Panc1 (cell line): Measurements from ENCODE around the gene ZRANB3. TPM values are rescaled to one million over a fixed set of nuclear protein-coding genes. Genes with fewer than 3 reads are reported as not detected.
"Not testable (repeated sequence)": the region's sequence is repeated elsewhere in the genome, so short reads cannot be mapped to it uniquely, and the experiment has no call there.

Experiments used
- ATAC-seq: fragments of 200-7000 bp; cut with Tn5 transposase; 2 replicates; pipeline ENCODE4 v1.9.1; 2020; ENCODE audit warnings: mild to moderate bottlenecking, moderate library complexity
- BruUV-seq: library from RNA; stranded (reverse); fragments of 400-500 nt; replicated peaks from 2 replicates; lab custom pipeline; 2021; lab: Mats Ljungman, UMichigan
- CTCF ChIA-PET: fragments of 300-600 bp; sonication (Branson Sonifier 250); formaldehyde crosslinking; loops from one replicate; lab custom pipeline; 2022; ENCODE audit warnings: antibody characterized with exemption; lab: Charles Lee
- POLR2A ChIA-PET: fragments of 300-600 bp; sonication (Branson Sonifier 250); formaldehyde crosslinking; loops from one replicate; lab custom pipeline; 2022; ENCODE audit warnings: antibody characterized with exemption; lab: Charles Lee
- DNase-seq: peaks from one replicate; pipeline ENCODE4 v3.0.0-alpha.2; 2010; ENCODE audit warnings: low read depth, low spot score
- H3K27ac ChIP-seq: 2 replicates; pipeline ENCODE4 v1.5.1; 2011; ENCODE audit warnings: mild to moderate bottlenecking, low read length, inconsistent platforms
- H3K27me3 ChIP-seq: fragments of 200-500 bp; sonication (Bioruptor generic); 2 replicates; pipeline ENCODE4 v1.6.0; 2014; ENCODE audit warnings: low read length, inconsistent platforms; ENCODE audit not compliant: control insufficient read depth, insufficient read depth
- H3K36me3 ChIP-seq: fragments of 200-500 bp; sonication (Bioruptor generic); 2 replicates; pipeline ENCODE4 v1.5.1; 2014; ENCODE audit warnings: inconsistent platforms, mild to moderate bottlenecking, low read length, moderate library complexity; ENCODE audit not compliant: control insufficient read depth, insufficient read depth
- H3K4me1 ChIP-seq: 2 replicates; pipeline ENCODE4 v1.5.1; 2011; ENCODE audit warnings: inconsistent platforms, mild to moderate bottlenecking, low read length, moderate library complexity; ENCODE audit not compliant: control insufficient read depth, insufficient read depth
- H3K4me3 ChIP-seq, 2 experiments: 2 replicates each; pipeline ENCODE4 v1.5.1; 2011 to 2012; ENCODE audit warnings: low read depth in 2 of 2, low read length in 2 of 2, mild to moderate bottlenecking in 2 of 2, inconsistent platforms in 1 of 2, moderate library complexity in 1 of 2
- H3K9me3 ChIP-seq: fragments of 200-500 bp; sonication (Bioruptor generic); 2 replicates; pipeline ENCODE4 v1.5.1; 2014; ENCODE audit warnings: low read depth, mild to moderate bottlenecking, inconsistent platforms, low read length, moderate library complexity; ENCODE audit not compliant: control insufficient read depth, insufficient read depth
- CTCF ChIP-seq: fragments of 450-650 bp; IDR thresholded peaks from 2 replicates; pipeline ENCODE4 v1.5.1; 2017; ENCODE audit warnings: mild to moderate bottlenecking
- POLR2AphosphoS5 ChIP-seq: IDR thresholded peaks from 2 replicates; pipeline ENCODE4 v1.6.1; 2012; ENCODE audit warnings: mild to moderate bottlenecking, low read depth, low read length, moderate library complexity
- SIN3A ChIP-seq: IDR thresholded peaks from 2 replicates; pipeline ENCODE4 v1.6.1; 2012; ENCODE audit warnings: low read depth, mild to moderate bottlenecking, low read length, moderate library complexity, borderline replicate concordance; ENCODE audit not compliant: insufficient read depth
- TCF7L2 ChIP-seq: IDR thresholded peaks from 2 replicates; pipeline ENCODE4 v1.6.1; 2011; ENCODE audit warnings: mild to moderate bottlenecking, low read depth, low read length, inconsistent platforms
- in situ Hi-C: cut with HindIII; loops from 2 replicates; pipeline ENCODE4 v1.10.0; 2016; ENCODE audit warnings: low sequenced_read_pairs, low pct_unique_long_range_greater_than_20kb
- intact Hi-C: fragments of 100-400 bp; cut with micrococcal nuclease; formaldehyde crosslinking; loops from one replicate; pipeline ENCODE4 v1.10.0; 2022; ENCODE audit not compliant: unreplicated experiment
- total RNA-seq: library from RNA; stranded (reverse); gene quantifications from one replicate; pipeline ENCODE4 v1.2.1, GENCODE V29; 2021; ENCODE audit not compliant: unreplicated experiment
- TF ChIP-seq, protein P1 (sequence below), 2 experiments: IDR thresholded peaks; 2 replicates each; pipeline ENCODE4 v1.6.1; 2011 to 2012; ENCODE audit warnings: low read depth in 2 of 2, control low read depth in 1 of 2, low read length in 1 of 2, mild to moderate bottlenecking in 1 of 2, moderate library complexity in 1 of 2; ENCODE audit not compliant: insufficient read depth in 1 of 2

Gene ZRANB3
- total RNA-seq, 1 experiment from 2014 or later: 11.7 TPM

DNA sequence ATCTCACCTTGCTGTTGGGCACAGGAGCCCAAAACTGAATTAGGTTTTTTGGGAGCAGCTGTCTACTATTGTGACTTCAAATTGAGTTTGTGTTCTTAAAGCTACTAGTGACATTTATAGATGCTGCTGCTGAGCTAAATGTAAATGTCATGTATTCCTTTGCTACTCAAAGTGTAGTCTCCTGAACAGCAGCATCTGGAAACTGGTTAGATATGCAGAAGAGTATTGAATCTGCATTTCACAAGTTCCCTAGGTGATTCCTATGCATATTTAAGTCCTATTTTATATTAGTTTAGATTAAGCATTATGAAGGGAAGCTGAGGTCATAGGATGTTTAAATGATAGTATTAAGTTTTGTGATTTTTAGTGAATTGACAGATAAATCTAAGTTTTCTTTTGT is 411.4 kb downstream of the ZRANB3 start:
- in situ Hi-C loops: no loop called here
- H3K4me1 ChIP-seq: no peaks in the 10 kb centered on the region
- intact Hi-C loops: no loop called here
- no TSS peak for BruUV-seq
- no peaks in the 10 kb centered on the region for H3K9me3 ChIP-seq
- H3K36me3 ChIP-seq: peaks cover 6% of the 10 kb centered on the region; the same call in 1 of the 2 replicates
- CTCF ChIA-PET: no interaction called here
- DNase-seq: no peak
- ATAC-seq: no peak
- H3K4me3 ChIP-seq: no peak overlapping the region
- POLR2A ChIA-PET: no interaction called here
- H3K27ac ChIP-seq: no peak overlapping the region
- H3K27me3 ChIP-seq: no peaks in the 10 kb centered on the region
- no peak for TF ChIP-seq CTCF
- TF ChIP-seq TCF7L2: no peak
- no peak for TF ChIP-seq SIN3A
- TF ChIP-seq, protein P1, sequence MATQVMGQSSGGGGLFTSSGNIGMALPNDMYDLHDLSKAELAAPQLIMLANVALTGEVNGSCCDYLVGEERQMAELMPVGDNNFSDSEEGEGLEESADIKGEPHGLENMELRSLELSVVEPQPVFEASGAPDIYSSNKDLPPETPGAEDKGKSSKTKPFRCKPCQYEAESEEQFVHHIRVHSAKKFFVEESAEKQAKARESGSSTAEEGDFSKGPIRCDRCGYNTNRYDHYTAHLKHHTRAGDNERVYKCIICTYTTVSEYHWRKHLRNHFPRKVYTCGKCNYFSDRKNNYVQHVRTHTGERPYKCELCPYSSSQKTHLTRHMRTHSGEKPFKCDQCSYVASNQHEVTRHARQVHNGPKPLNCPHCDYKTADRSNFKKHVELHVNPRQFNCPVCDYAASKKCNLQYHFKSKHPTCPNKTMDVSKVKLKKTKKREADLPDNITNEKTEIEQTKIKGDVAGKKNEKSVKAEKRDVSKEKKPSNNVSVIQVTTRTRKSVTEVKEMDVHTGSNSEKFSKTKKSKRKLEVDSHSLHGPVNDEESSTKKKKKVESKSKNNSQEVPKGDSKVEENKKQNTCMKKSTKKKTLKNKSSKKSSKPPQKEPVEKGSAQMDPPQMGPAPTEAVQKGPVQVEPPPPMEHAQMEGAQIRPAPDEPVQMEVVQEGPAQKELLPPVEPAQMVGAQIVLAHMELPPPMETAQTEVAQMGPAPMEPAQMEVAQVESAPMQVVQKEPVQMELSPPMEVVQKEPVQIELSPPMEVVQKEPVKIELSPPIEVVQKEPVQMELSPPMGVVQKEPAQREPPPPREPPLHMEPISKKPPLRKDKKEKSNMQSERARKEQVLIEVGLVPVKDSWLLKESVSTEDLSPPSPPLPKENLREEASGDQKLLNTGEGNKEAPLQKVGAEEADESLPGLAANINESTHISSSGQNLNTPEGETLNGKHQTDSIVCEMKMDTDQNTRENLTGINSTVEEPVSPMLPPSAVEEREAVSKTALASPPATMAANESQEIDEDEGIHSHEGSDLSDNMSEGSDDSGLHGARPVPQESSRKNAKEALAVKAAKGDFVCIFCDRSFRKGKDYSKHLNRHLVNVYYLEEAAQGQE (IDR thresholded peaks at IDR 0.05; ENCODE audit: insufficient read depth in 1 of 2, low read depth in 2 of 2, low read length in 1 of 2): no peak
- no peak for TF ChIP-seq POLR2AphosphoS5

DNA sequence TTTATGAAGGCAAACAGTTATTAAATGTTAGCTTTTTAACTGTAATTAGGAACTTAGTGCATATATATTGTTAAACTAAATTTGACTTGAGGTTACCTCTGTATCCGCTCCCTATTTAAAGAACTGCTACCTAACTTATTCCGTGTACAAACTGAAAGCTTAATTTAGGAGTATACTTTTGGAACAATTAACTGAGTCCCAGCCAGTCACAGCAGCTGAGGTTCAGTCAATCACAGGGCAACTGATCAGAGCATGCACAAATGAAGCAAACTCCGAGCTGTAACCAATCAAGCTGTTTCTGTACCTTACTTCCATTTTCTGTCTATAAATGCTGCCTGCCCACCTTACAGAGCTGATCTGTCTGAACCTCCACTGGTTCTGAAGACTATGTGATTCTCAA is 417.7 kb downstream of the ZRANB3 start:
- ChIA-PET CTCF (no interaction called here), POLR2A (no interaction called here)
- no peak for DNase-seq
- no peaks in the 10 kb centered on the region for H3K27me3 ChIP-seq
- H3K27ac ChIP-seq: no peak overlapping the region
- no peak for ATAC-seq
- H3K4me3 ChIP-seq: no peak overlapping the region
- no peak for TF ChIP-seq POLR2AphosphoS5
- no peak for TF ChIP-seq CTCF
- TF ChIP-seq TCF7L2: no peak
- TF ChIP-seq, protein P1 (IDR thresholded peaks at IDR 0.05; ENCODE audit: insufficient read depth in 1 of 2, low read depth in 2 of 2, low read length in 1 of 2): no peak
- no peak for TF ChIP-seq SIN3A
- H3K9me3 ChIP-seq: no peaks in the 10 kb centered on the region
- in situ Hi-C loops (no loop called here), intact Hi-C loops (no loop called here)
- no peaks in the 10 kb centered on the region; the same call in 1 of the 2 replicates for H3K36me3 ChIP-seq
- BruUV-seq: no TSS peak
- no peaks in the 10 kb centered on the region for H3K4me1 ChIP-seq

- POLR2A ChIA-PET: interaction anchor here (0.6 kb wide), 1 partner anchor 111 kb away, joined by 3 read pairs; no protein-coding TSS in a partner anchor
- H3K4me3 ChIP-seq, CTCF ChIA-PET, intact Hi-C loops, H3K4me1 ChIP-seq, BruUV-seq, H3K27me3 ChIP-seq, H3K9me3 ChIP-seq, H3K27ac ChIP-seq, in situ Hi-C loops, H3K36me3 ChIP-seq, DNase-seq, ATAC-seq: not testable (repeated sequence)
Observed at GRCh38 chr2:135105513-135106316, 425.3 kb downstream of the ZRANB3 start.
